H9 (cell line): ENCODE data around the gene KDM2B. TPM values are rescaled to one million over a fixed set of nuclear protein-coding genes. Genes with fewer than 3 reads are reported as not detected.

Experiments used
- DNase-seq: peaks from one replicate; pipeline ENCODE4 v3.0.0-alpha.2; 2017
- H2AFZ ChIP-seq: one replicate; pipeline ENCODE4 v1.6.1; 2013; ENCODE audit warnings: mild to moderate bottlenecking, low read length, control low read depth, moderate library complexity
- H2AK5ac ChIP-seq: 2 replicates; pipeline ENCODE4 v1.6.1; 2013; ENCODE audit warnings: low read length, control low read depth, mixed read lengths; ENCODE audit not compliant: insufficient read length
- H2BK120ac ChIP-seq: one replicate; pipeline ENCODE4 v1.6.1; 2013; ENCODE audit warnings: low read depth, mild to moderate bottlenecking, low read length, control low read depth, inconsistent platforms; ENCODE audit not compliant: poor library complexity, severe bottlenecking
- H2BK12ac ChIP-seq: 2 replicates; pipeline ENCODE4 v1.6.1; 2013; ENCODE audit warnings: low read length, control low read depth, mixed read lengths, low read depth; ENCODE audit not compliant: insufficient read length
- H2BK15ac ChIP-seq: 2 replicates; pipeline ENCODE4 v1.6.1; 2013; ENCODE audit warnings: low read depth, low read length, control low read depth
- H2BK20ac ChIP-seq: one replicate; pipeline ENCODE4 v1.6.1; 2013; ENCODE audit warnings: low read depth, mild to moderate bottlenecking, low read length, control low read depth, inconsistent platforms; ENCODE audit not compliant: poor library complexity, severe bottlenecking
- H2BK5ac ChIP-seq: 2 replicates; pipeline ENCODE4 v1.6.1; 2013; ENCODE audit warnings: low read length, control low read depth, mixed read lengths; ENCODE audit not compliant: insufficient read length
- H3K14ac ChIP-seq: 2 replicates; pipeline ENCODE4 v1.6.1; 2013; ENCODE audit warnings: low read length, control low read depth; ENCODE audit not compliant: insufficient read depth
- H3K18ac ChIP-seq: 2 replicates; pipeline ENCODE4 v1.6.1; 2013; ENCODE audit warnings: low read depth, mild to moderate bottlenecking, mixed read lengths, low read length, control low read depth; ENCODE audit not compliant: insufficient read length
- H3K23ac ChIP-seq: 2 replicates; pipeline ENCODE4 v1.6.1; 2013; ENCODE audit warnings: low read length, control low read depth, mixed read lengths, low read depth; ENCODE audit not compliant: insufficient read length
- H3K23me2 ChIP-seq: 2 replicates; pipeline ENCODE4 v1.6.1; 2013; ENCODE audit warnings: low read depth, mild to moderate bottlenecking, mixed read lengths, low read length, control low read depth; ENCODE audit not compliant: insufficient read length, poor library complexity, severe bottlenecking
- H3K27ac ChIP-seq: 2 replicates; pipeline ENCODE4 v1.5.1; 2013; ENCODE audit warnings: low read length, control low read depth, mixed read lengths, low read depth; ENCODE audit not compliant: insufficient read length
- H3K27me3 ChIP-seq: 2 replicates; pipeline ENCODE4 v1.6.1; 2013; ENCODE audit warnings: low read length, control low read depth, inconsistent platforms; ENCODE audit not compliant: insufficient read depth
- H3K4ac ChIP-seq: 2 replicates; pipeline ENCODE4 v1.6.1; 2013; ENCODE audit warnings: low read depth, mild to moderate bottlenecking, control low read depth, inconsistent platforms, low read length, moderate library complexity
- H3K4me1 ChIP-seq: 2 replicates; pipeline ENCODE4 v1.6.1; 2013; ENCODE audit warnings: low read length, control low read depth, inconsistent platforms; ENCODE audit not compliant: insufficient read depth
- H3K4me2 ChIP-seq: 2 replicates; pipeline ENCODE4 v1.6.1; 2013; ENCODE audit warnings: low read length, control low read depth, mixed read lengths; ENCODE audit not compliant: insufficient read length, insufficient read depth
- H3K56ac ChIP-seq: 2 replicates; pipeline ENCODE4 v1.6.1; 2013; ENCODE audit warnings: low read depth, mild to moderate bottlenecking, mixed read lengths, low read length, control low read depth; ENCODE audit not compliant: insufficient read length
- H3K79me1 ChIP-seq: 2 replicates; pipeline ENCODE4 v1.6.1; 2013; ENCODE audit warnings: low read depth, mild to moderate bottlenecking, moderate library complexity, low read length, control low read depth, inconsistent platforms; ENCODE audit not compliant: insufficient read depth, poor library complexity, severe bottlenecking
- H3K79me2 ChIP-seq: 2 replicates; pipeline ENCODE4 v1.6.1; 2013; ENCODE audit warnings: low read length, control low read depth, inconsistent platforms; ENCODE audit not compliant: insufficient read depth
- H3K9ac ChIP-seq: 2 replicates; pipeline ENCODE4 v1.6.1; 2013; ENCODE audit warnings: low read length, control low read depth, mixed read lengths; ENCODE audit not compliant: insufficient read length; ENCODE audit errors: extremely low read depth
- H3K9me3 ChIP-seq: one replicate; pipeline ENCODE4 v1.6.1; 2013; ENCODE audit warnings: low read depth, low read length, inconsistent platforms; ENCODE audit not compliant: control insufficient read depth
- H3T11ph ChIP-seq: one replicate; pipeline ENCODE4 v1.6.1; 2013; ENCODE audit warnings: mild to moderate bottlenecking, low read length, control low read depth, inconsistent platforms
- H4K20me1 ChIP-seq: one replicate; pipeline ENCODE4 v1.6.1; 2013; ENCODE audit not compliant: control insufficient read depth, insufficient read length, insufficient read depth
- H4K5ac ChIP-seq: 2 replicates; pipeline ENCODE4 v1.6.1; 2013; ENCODE audit warnings: low read depth, mild to moderate bottlenecking, mixed read lengths, low read length, control low read depth; ENCODE audit not compliant: insufficient read length
- H4K8ac ChIP-seq: replicated peaks from 2 replicates; pipeline ENCODE4 v1.6.1; 2013; ENCODE audit warnings: low read length, control low read depth, mixed read lengths, low read depth; ENCODE audit not compliant: insufficient read length
- H4K91ac ChIP-seq: 2 replicates; pipeline ENCODE4 v1.6.1; 2013; ENCODE audit warnings: low read depth, mild to moderate bottlenecking, moderate library complexity, mixed read lengths, low read length, control low read depth; ENCODE audit not compliant: insufficient read length
- H3K27ac Mint-ChIP-seq, 3 experiments: 2 replicates in 2 of 3; 3 replicates in 1 of 3; pipeline ENCODE4 v1.8.0; 2020 to 2021; ENCODE audit warnings: mixed read lengths in 3 of 3, mild to moderate bottlenecking in 1 of 3, moderate library complexity in 1 of 3
- H3K27me3 Mint-ChIP-seq: 2 replicates; pipeline ENCODE4 v1.8.0; 2021; ENCODE audit warnings: low read depth, mild to moderate bottlenecking, moderate library complexity, mixed read lengths
- H3K36me3 Mint-ChIP-seq, 3 experiments: 2 replicates in 2 of 3; 3 replicates in 1 of 3; pipeline ENCODE4 v1.8.0; 2020 to 2021; ENCODE audit warnings: low read depth in 3 of 3, mixed read lengths in 3 of 3; ENCODE audit not compliant: insufficient read depth in 1 of 3
- H3K4me1 Mint-ChIP-seq, 2 experiments: 2 replicates each; pipeline ENCODE4 v1.8.0; 2020; ENCODE audit warnings: mixed read lengths in 2 of 2
- H3K4me3 Mint-ChIP-seq, 2 experiments: 2 replicates in 1 of 2; 3 replicates in 1 of 2; pipeline ENCODE4 v1.8.0; 2020 to 2021; ENCODE audit warnings: mild to moderate bottlenecking in 2 of 2, mixed read lengths in 2 of 2, moderate library complexity in 1 of 2
- H3K9me3 Mint-ChIP-seq, 2 experiments: 2 replicates in 1 of 2; 3 replicates in 1 of 2; pipeline ENCODE4 v1.8.0; 2020; ENCODE audit warnings: mild to moderate bottlenecking in 2 of 2, mixed read lengths in 2 of 2, moderate library complexity in 1 of 2
- CTCF ChIP-seq: fragments of 200-600 bp; sonication (generic); conservative IDR thresholded peaks from 3 replicates; pipeline ENCODE4 v1.8.0; 2021; ENCODE audit warnings: antibody characterized with exemption, mild to moderate bottlenecking
- WGBS: extraction: QIAGEN DNeasy Blood & Tissue Kit; methylation state at CpG from one replicate; pipeline ENCODE4 v1.1.7; 2013; ENCODE audit warnings: missing lambda C conversion rate, low lambda C conversion rate, mixed read lengths; ENCODE audit not compliant: insufficient read length; ENCODE audit errors: extremely low coverage; 5-methylcytosine and 5-hydroxymethylcytosine counted together
- total RNA-seq: library from RNA; stranded (reverse); gene quantifications from 2 replicates; pipeline ENCODE4 v1.2.1, GENCODE V29; 2021

KDM2B gene
- total RNA-seq, 1 experiment from 2014 or later: 143 TPM

- H2BK15ac ChIP-seq: no peak overlapping the region
- no peak overlapping the region for H2BK120ac ChIP-seq
- H2AFZ ChIP-seq: no peak overlapping the region
- H3K4me1 ChIP-seq: peaks cover 3% of the 10 kb centered on the region; the same call in 1 of the 2 replicates
- no peak overlapping the region for H4K8ac ChIP-seq
- no peaks in the 10 kb centered on the region for H3K27me3 ChIP-seq
- no peak overlapping the region for H3K56ac ChIP-seq
- no peak overlapping the region for H4K91ac ChIP-seq
- no peak overlapping the region for H3K23ac ChIP-seq
- no peak overlapping the region for H2BK20ac ChIP-seq
- Mint-ChIP-seq H3K9me3 (no peaks in the 10 kb centered on the region), H3K36me3 (peaks cover 0 to 3% (median 0%) of the 10 kb centered on the region in 3 experiments; a peak in 2 of 7 replicates), H3K4me1 (peaks cover 14 to 16% of the 10 kb centered on the region in 2 experiments), H3K4me3 (no peak overlapping the region), H3K27me3 (no peaks in the 10 kb centered on the region), H3K27ac (no peak overlapping the region; a peak in 1 of 7 replicates)
- no peak overlapping the region for H2BK5ac ChIP-seq
- H3K18ac ChIP-seq: no peak overlapping the region
- no peak overlapping the region for H3K4ac ChIP-seq
- no peak overlapping the region for H2AK5ac ChIP-seq
- H3T11ph ChIP-seq: no peak overlapping the region
- no peaks in the 10 kb centered on the region for H3K79me2 ChIP-seq
- H3K23me2 ChIP-seq: peaks cover 3% of the 10 kb centered on the region
- no peaks in the 10 kb centered on the region for H3K79me1 ChIP-seq
- H4K20me1 ChIP-seq: no peaks in the 10 kb centered on the region
- no peak overlapping the region for H3K4me2 ChIP-seq
- no CpG with 5 or more reads among the region's 7 CpGs for WGBS
- H2BK12ac ChIP-seq: no peak overlapping the region
- TF ChIP-seq CTCF: no peak
- H4K5ac ChIP-seq: no peak overlapping the region
- no peak overlapping the region for H3K9ac ChIP-seq
- no peaks in the 10 kb centered on the region for H3K9me3 ChIP-seq
- no peak overlapping the region for H3K14ac ChIP-seq
- DNase-seq: no peak
- H3K27ac ChIP-seq: no peak overlapping the region
These were observed 108.5 kb downstream of the KDM2B start for GRCh38 chr12:121472150-121472905.
